Inflammatory macrophage treated with lipopolysaccharide for 1 hour (primary cell): ENCODE data around the gene SERTAD2.
A peak's percentile ranks its signal among the peaks of the same experiment; 100 is the strongest.

Experiments used
- DNase-seq, 2 donors: peaks; one replicate each; pipeline ENCODE4 v3.0.0-alpha.2; 2020 to 2022

SERTAD2 gene

DNA sequence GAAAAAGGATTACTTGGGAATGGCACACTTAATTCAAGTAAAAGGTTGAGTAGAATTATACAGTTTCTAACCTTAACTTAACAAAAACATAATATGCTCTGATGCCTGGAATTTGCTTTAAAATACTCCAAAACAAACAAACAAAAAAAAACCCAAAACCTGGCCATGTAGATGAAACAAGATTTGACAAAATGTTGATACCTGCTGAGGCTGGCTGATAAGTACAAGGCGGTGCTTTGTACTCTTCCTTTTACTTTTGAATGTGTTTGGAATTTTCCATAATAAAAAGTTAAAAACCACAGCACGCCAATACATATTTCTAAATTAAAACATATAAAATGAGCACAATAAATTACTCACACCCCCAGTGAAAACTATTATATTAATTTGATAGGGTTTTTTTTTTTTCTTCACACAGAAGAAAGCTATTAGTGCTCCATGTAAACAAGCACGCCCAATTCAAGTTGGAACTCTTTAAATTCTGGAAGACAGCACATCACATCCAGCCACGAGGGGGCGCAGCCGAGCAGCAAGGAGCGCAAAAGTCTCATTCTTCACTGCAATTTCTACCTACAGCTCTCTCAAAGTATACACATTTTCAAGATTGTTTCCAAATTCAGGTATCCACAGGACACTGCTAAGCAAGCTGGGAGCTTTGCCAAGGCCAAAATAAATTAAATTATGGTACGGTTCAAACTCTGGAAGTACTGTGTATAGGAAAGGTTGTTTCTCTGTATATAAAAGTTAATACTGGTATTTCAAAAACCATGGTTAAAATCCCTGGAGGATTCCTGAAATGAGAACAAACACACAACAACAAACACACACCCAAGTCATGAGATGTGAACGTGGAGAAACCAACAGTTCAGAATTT is 7.5 kb downstream of the SERTAD2 start:
- DNase-seq = peak; percentile 53 to 96

GRCh38 chr2:64644458-64645382 is 9.0 kb downstream of the SERTAD2 start:
- peak; percentile 74 to 77 for DNase-seq

- DNase-seq = no peak
Observed at GRCh38 chr2:64643838-64644457, 9.8 kb downstream of the SERTAD2 start.

DNA sequence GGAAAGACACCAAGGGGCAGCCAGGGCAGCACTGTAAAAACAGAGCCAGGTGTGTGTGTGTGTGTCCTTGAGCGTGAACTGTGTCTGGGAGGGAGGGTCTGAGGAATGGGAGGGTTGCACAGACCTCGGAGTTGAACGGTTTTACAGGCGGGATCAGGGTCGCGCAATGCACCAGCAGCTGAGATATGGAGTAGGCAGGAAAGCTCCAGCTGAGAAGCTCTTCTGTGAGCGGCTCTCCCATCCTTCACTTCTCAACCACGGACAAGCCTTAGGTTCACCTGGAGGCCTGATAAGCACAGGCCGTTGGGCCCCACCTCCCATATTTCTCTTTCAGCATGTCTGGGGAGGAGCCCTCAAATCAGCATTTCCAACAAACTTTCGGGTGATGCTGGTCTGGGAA is 12.1 kb downstream of the SERTAD2 start:
- DNase-seq = no peak

- DNase-seq = no peak
Observed at GRCh38 chr2:64640153-64641044, 13.3 kb downstream of the SERTAD2 start.

DNA sequence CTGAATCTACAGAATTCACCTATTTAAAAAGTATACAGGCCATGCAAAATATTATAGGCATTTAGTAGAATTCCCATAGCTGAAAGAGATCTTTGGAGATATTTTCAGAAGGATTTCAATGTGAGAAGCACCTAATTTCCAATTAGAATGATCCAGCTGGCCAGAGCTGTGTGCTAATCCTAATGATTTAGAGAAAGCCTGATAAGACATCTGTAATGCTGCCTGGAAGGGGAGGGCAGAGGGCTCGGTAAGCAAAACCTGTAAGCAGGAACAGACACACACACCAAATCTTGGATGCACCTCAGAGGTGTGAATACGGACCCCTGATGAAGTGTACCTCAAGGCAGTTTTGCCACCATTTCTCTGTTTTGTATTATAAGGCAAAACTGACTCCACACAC is 14.0 kb downstream of the SERTAD2 start:
- DNase-seq = no peak

GRCh38 chr2:64638502-64639120 is 15.1 kb downstream of the SERTAD2 start:
- DNase-seq = no peak

- DNase-seq = no peak
Observed at GRCh38 chr2:64637931-64638330, 15.8 kb downstream of the SERTAD2 start.

DNA sequence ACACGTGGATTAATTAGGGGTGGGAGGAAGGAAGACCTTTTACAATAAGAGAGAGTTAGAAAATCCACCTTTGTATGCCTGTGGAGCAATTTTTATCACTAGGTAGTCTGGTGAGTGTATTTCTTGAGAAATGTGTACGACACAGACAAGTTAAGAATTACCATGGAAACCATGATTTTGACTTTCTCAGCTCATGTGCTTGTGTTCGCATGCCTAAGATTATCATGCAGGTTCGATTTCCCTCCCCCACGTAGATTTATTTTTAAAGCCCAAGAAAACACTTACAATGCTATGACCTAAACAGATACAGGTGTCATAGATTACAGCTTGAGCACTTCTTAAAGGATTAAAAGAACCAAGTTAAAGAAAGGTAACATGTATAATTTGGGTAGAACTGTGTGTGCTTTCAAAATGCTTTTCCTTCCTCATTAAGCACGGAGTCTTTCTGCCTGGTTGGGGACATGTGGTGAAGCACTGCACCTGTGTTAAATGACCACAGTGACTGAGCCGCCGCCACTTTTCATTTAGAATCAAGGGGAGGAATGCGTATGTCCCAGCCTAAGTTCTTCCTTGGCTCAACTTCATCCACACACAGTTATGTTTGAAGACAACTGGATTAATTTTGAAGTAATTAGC is 16.6 kb downstream of the SERTAD2 start:
- no peak for DNase-seq

GRCh38 chr2:64635976-64636911 is 17.5 kb downstream of the SERTAD2 start:
- DNase-seq = peak; percentile 30 to 51

GRCh38 chr2:64634345-64635267 is 19.1 kb downstream of the SERTAD2 start:
- peak; percentile 57 to 58 for DNase-seq

GRCh38 chr2:64632835-64633819 is 20.6 kb downstream of the SERTAD2 start:
- DNase-seq = no peak

GRCh38 chr2:64631771-64632170 is 21.9 kb downstream of the SERTAD2 start:
- no peak for DNase-seq

DNA sequence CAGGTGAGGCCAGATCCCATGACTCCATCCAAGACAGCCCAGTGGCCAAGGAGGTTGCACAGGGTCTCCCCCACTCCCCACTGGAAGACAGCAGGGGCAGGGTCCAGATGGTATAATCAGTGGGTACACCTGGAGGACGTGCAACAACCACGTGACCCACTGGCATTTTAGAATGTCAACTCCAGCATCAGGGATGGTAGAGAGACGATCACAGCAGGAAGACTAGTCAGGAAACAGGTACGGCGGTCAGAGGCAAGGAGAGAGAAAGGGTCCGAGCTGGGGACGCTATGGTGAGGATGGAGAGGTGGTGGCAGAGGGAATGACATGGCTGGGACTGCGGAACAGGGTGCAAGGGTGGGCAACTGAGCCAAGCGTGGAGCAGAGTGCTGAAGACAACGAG is 23.0 kb downstream of the SERTAD2 start:
- no peak for DNase-seq

GRCh38 chr2:64629875-64630274 is 23.8 kb downstream of the SERTAD2 start:
- DNase-seq = no peak

- DNase-seq = no peak
Observed at GRCh38 chr2:64629329-64629781, 24.4 kb downstream of the SERTAD2 start.
